ENCODE data around the gene PRLHR.

PRLHR gene

DNA sequence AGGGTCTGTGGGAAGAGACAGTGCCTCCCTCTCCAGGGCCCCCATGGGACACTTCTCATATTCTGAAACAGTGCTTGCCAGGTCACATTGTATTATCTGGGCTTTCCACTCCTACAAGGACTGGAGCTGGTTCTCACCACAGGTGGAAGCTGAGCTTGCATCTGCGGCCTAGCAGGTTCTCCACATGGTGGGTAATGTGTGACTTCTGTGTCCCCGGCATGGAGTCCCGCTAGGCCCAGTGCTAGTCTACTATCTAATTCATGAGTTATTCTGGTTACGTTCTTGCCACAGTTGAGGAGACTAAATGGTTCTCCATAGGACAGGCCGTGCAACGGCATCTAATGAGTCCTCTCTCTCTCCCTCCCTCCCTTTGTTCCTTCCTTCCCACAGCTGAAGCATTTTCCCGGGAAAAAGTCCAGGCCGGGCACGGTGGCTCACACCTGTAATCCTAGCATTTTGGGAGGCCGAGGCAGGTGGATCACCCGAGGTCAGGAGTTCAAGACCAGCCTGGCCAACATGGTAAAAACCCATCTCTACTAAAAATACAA, 27.7 kb downstream of the PRLHR start:
- Histone ChIP-seq H3K36me3 (no peaks in the 10 kb centered on the region), H3K4me1 (peaks cover 0 to 18% (median 5%) of the 10 kb centered on the region in 10 experiments; a peak in 10 of 20 replicates), H3K9me3 (replicated peaks in 1 of 11) (peaks cover 0 to under 1% (median 0%) of the 10 kb centered on the region in 11 experiments; a peak in 2 of 22 replicates), H3K4me2 (no peak overlapping the region), H3K9ac (no peak overlapping the region), H3K4me3 (no peak overlapping the region), H3K27me3 (no peaks in the 10 kb centered on the region), H4K20me1 (no peaks in the 10 kb centered on the region), H3K27ac (no peak overlapping the region)
- TF ChIP-seq Cebpa-rat (IDR thresholded peaks at IDR 0.05), result no peak

GRCh38 chr10:118566911-118567310, 28.5 kb downstream of the PRLHR start:
- Histone ChIP-seq H3K4me2 (no peak overlapping the region), H4K20me1 (no peaks in the 10 kb centered on the region), H3K4me3 (no peak overlapping the region), H3K36me3 (no peaks in the 10 kb centered on the region), H3K9ac (no peak overlapping the region), H3K9me3 (replicated peaks in 1 of 11) (peaks cover 0 to 9% (median 8%) of the 10 kb centered on the region in 11 experiments; a peak in 13 of 22 replicates), H3K27ac (no peak overlapping the region), H3K27me3 (no peaks in the 10 kb centered on the region), H3K4me1 (peaks cover 0 to 23% (median 5%) of the 10 kb centered on the region in 10 experiments; a peak in 10 of 20 replicates)
- TF ChIP-seq Cebpa-rat (IDR thresholded peaks at IDR 0.05), result no peak

GRCh38 chr10:118565301-118566075, 30.0 kb downstream of the PRLHR start:
- no peaks in the 10 kb centered on the region for H3K36me3 ChIP-seq
- H3K9me3 ChIP-seq (replicated peaks in 1 of 11), result peaks cover 0 to 23% (median 12%) of the 10 kb centered on the region in 11 experiments; a peak in 14 of 22 replicates
- no peak overlapping the region for H3K27ac ChIP-seq
- H3K27me3 ChIP-seq, result no peaks in the 10 kb centered on the region
- H3K4me3 ChIP-seq, result no peak overlapping the region
- no peak overlapping the region for H3K9ac ChIP-seq
- TF ChIP-seq Cebpa-rat (IDR thresholded peaks at IDR 0.05), result no peak
- peaks cover 0 to 26% (median 5%) of the 10 kb centered on the region in 10 experiments; a peak in 10 of 20 replicates for H3K4me1 ChIP-seq
- H4K20me1 ChIP-seq, result no peaks in the 10 kb centered on the region
- no peak overlapping the region for H3K4me2 ChIP-seq

DNA sequence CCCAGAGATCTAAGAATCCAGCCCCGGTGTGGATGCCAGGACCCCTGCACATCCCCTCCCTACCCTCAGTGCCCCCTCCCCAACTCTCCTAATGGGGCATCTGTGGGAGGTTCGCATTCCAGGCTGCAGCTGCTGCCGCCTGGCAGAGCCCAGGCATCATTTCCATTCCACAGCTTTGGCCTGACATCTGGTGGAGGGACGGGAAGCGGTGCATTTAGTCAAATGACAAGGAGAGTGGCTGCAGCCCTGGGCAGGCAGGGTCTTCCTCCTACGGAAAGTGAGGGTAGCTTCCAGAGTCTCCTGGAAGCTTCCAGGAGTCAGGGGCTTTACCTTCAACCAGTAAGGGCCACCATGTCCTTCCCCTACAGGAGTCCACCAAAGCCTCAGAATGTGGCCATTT, 30.8 kb downstream of the PRLHR start:
- Histone ChIP-seq H3K4me2 (peak overlapping the region in 2 of 11 experiments; percentile 84 to 95; a peak in 3 of 22 replicates), H3K27ac (no peak overlapping the region; a peak in 1 of 22 replicates), H4K20me1 (no peaks in the 10 kb centered on the region), H3K4me3 (no peak overlapping the region), H3K9ac (no peak overlapping the region), H3K36me3 (no peaks in the 10 kb centered on the region), H3K4me1 (peaks cover 0 to 26% (median 5%) of the 10 kb centered on the region in 10 experiments; a peak in 10 of 20 replicates), H3K9me3 (replicated peaks in 1 of 11) (peaks cover 0 to 30% (median 16%) of the 10 kb centered on the region in 11 experiments; a peak in 14 of 22 replicates), H3K27me3 (no peaks in the 10 kb centered on the region)
- no peak for TF ChIP-seq Cebpa-rat (IDR thresholded peaks at IDR 0.05)

DNA sequence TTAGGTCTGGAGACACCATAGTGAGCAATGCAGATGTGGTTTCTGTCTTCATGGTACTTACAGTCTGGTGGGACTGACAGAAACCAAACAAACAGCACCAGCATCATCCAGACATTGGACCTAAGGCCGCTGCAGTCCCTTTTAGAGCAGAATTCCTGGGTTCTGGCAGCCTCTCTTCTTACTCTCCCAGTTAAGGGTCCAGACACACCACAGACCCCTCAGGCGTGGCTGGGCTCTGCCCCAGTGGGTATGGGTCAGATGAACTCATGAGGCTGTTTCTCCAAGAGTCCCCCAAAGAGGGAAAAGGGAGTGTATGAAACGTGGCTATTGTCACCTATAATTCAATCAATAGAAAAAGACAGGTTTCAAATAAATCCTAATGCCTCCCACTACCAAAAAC, 31.3 kb downstream of the PRLHR start:
- TF ChIP-seq Cebpa-rat (IDR thresholded peaks at IDR 0.05), result no peak
- Histone ChIP-seq H3K4me2 (peak overlapping the region in 3 of 11 experiments; percentile 75 to 95 (median 84); a peak in 5 of 22 replicates), H3K9me3 (replicated peaks in 1 of 11) (peaks cover 0 to 30% (median 16%) of the 10 kb centered on the region in 11 experiments; a peak in 14 of 22 replicates), H3K4me3 (no peak overlapping the region), H3K36me3 (no peaks in the 10 kb centered on the region), H3K27me3 (no peaks in the 10 kb centered on the region), H3K9ac (no peak overlapping the region), H4K20me1 (no peaks in the 10 kb centered on the region), H3K27ac (peak overlapping the region in 2 of 11 experiments; percentile 67 to 71; a peak in 4 of 22 replicates), H3K4me1 (peaks cover 0 to 26% (median 5%) of the 10 kb centered on the region in 10 experiments; a peak in 10 of 20 replicates)

GRCh38 chr10:118563373-118563890, 32.0 kb downstream of the PRLHR start:
- TF ChIP-seq Cebpa-rat (IDR thresholded peaks at IDR 0.05), result no peak
- Histone ChIP-seq H3K36me3 (no peaks in the 10 kb centered on the region), H3K27ac (peak overlapping the region in 6 of 11 experiments; percentile 24 to 75 (median 65); a peak in 11 of 22 replicates), H3K4me1 (peaks cover 0 to 26% (median 5%) of the 10 kb centered on the region in 10 experiments; a peak in 10 of 20 replicates), H3K9ac (peak overlapping the region in 3 of 11 experiments; percentile 18 to 40 (median 21); a peak in 3 of 22 replicates), H3K27me3 (no peaks in the 10 kb centered on the region), H3K9me3 (replicated peaks in 1 of 11) (peaks cover 0 to 30% (median 16%) of the 10 kb centered on the region in 11 experiments; a peak in 14 of 22 replicates), H3K4me2 (peak overlapping the region in 5 of 11 experiments; percentile 45 to 95 (median 75); a peak in 11 of 22 replicates), H3K4me3 (no peak overlapping the region), H4K20me1 (no peaks in the 10 kb centered on the region)

- Histone ChIP-seq H3K9ac (peak overlapping the region in 2 of 11 experiments; percentile 18 to 21; a peak in 2 of 22 replicates), H4K20me1 (no peaks in the 10 kb centered on the region), H3K36me3 (no peaks in the 10 kb centered on the region), H3K4me3 (no peak overlapping the region), H3K4me2 (peak overlapping the region in 4 of 11 experiments; percentile 61 to 95 (median 80); a peak in 10 of 22 replicates), H3K27me3 (no peaks in the 10 kb centered on the region), H3K27ac (peak overlapping the region in 7 of 11 experiments; percentile 15 to 75 (median 67); a peak in 10 of 22 replicates), H3K9me3 (replicated peaks in 1 of 11) (peaks cover 0 to 30% (median 16%) of the 10 kb centered on the region in 11 experiments; a peak in 14 of 22 replicates), H3K4me1 (peaks cover 0 to 26% (median 5%) of the 10 kb centered on the region in 10 experiments; a peak in 10 of 20 replicates)
- TF ChIP-seq Cebpa-rat (IDR thresholded peaks at IDR 0.05), result no peak
These were observed 32.6 kb downstream of the PRLHR start for GRCh38 chr10:118562851-118563250.

DNA sequence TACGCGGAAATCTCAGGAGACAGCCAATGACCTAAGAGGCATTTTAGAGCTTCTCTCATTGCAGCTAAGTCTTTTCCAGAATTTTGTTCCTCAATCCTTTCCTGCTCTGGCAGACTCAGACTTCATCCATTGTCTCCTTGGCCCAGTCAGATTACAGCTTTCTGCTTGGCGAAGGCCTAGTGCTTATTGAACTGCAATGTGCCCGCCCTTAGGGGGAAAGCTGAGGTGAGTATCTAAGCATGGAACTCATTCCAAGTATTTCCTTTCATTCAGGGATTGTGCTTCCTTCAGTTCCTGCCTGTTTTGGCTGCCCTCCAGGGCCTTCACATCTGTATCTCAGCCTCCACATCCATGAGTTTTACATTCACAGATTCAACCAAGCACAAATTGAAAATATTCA, 37.5 kb downstream of the PRLHR start:
- H3K36me3 ChIP-seq, result no peaks in the 10 kb centered on the region
- H3K4me2 ChIP-seq, result no peak overlapping the region
- no peaks in the 10 kb centered on the region for H4K20me1 ChIP-seq
- no peak for TF ChIP-seq Cebpa-rat (IDR thresholded peaks at IDR 0.05)
- H3K9ac ChIP-seq, result no peak overlapping the region
- no peak overlapping the region for H3K4me3 ChIP-seq
- peaks cover 0 to 36% (median 16%) of the 10 kb centered on the region in 11 experiments; a peak in 14 of 22 replicates for H3K9me3 ChIP-seq (replicated peaks in 1 of 11)
- no peak overlapping the region for H3K27ac ChIP-seq
- peaks cover 0 to 8% (median 0%) of the 10 kb centered on the region in 10 experiments; a peak in 4 of 20 replicates for H3K4me1 ChIP-seq
- H3K27me3 ChIP-seq, result peaks cover 0 to 14% (median 0%) of the 10 kb centered on the region in 11 experiments; a peak in 3 of 22 replicates
